DND-41 (cell line): ENCODE measurements around the gene CD58.

Experiments
- CTCF ChIP-seq: IDR thresholded peaks from 2 replicates; pipeline ENCODE4 v1.5.1; 2012; ENCODE audit warnings: borderline replicate concordance, low read length, moderate library complexity, mild to moderate bottlenecking; ENCODE audit not compliant: poor library complexity, severe bottlenecking; ENCODE audit errors: extremely low read depth
- EZH2 ChIP-seq: IDR thresholded peaks from 3 replicates; pipeline ENCODE4 v1.6.1; 2012; ENCODE audit warnings: borderline replicate concordance, low read depth, mild to moderate bottlenecking, moderate library complexity, low read length, inconsistent platforms; ENCODE audit not compliant: severe bottlenecking

DNA sequence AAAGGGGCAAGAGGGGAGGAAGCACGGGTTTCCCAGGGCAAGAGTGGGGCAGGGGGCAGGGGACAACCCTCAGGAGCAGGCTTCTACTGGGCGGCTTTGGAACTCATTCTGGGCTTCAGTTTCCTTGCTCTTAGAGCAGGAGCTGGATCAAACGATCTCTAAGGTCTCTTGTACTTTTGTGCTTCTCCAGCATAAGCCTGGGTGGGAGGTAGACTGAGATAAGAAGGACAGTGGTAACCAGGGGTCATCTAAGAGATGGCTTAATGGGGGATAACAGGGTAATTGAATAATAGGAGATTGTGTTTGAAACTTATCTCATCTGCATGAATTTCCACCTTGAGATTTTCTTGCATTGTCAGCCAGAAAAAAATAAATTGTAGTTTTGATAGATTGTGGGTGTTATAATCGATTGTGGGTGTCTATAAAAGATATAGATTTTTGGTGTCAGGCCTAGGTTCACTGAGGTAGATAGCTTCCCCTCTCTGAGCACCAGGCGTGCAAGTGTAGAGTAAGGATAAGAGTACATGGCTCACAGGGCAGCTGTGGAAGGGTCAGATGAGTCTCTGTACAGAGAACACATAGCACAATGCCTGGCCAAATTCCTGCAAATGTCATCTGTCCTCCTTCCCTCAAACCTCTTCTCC lies 68.0 kb downstream of the CD58 start:
- TF ChIP-seq EZH2, result no peak
- no peak for TF ChIP-seq CTCF
